B cell (primary cell): ENCODE data around the gene CLGN.

Experiments used
- CTCF ChIP-seq: fragments of 200-600 bp; IDR thresholded peaks from one replicate; pipeline ENCODE4 v1.8.0; 2022; ENCODE audit warnings: antibody characterized with exemption, mild to moderate bottlenecking
- EZH2 ChIP-seq: IDR thresholded peaks from 2 replicates; pipeline ENCODE4 v1.6.1; 2012; ENCODE audit warnings: borderline replicate concordance, low read depth, mild to moderate bottlenecking, moderate library complexity, low read length; ENCODE audit not compliant: insufficient read depth, poor library complexity, severe bottlenecking

- no peak for TF ChIP-seq CTCF
- TF ChIP-seq EZH2: no peak
Measured at GRCh38 chr4:140423106-140423505, 4.3 kb downstream of the CLGN start.
